Left ventricle myocardium inferior (tissue), 1 donor: ENCODE data around the gene ACSBG1. TPM values are rescaled to one million over a fixed set of nuclear protein-coding genes. Genes with fewer than 3 reads are reported as not detected.

ENCODE experiments used
- DNase-seq: peaks from one replicate; pipeline ENCODE4 v3.0.0-alpha.2; 2020
- H3K27ac ChIP-seq: fragments of 200-600 bp; replicated peaks from 2 replicates; pipeline ENCODE4 v1.8.0; 2021
- H3K27me3 ChIP-seq: fragments of 200-600 bp; 2 replicates; pipeline ENCODE4 v1.8.0; 2021; ENCODE audit warnings: low read depth
- H3K36me3 ChIP-seq: fragments of 200-600 bp; 2 replicates; pipeline ENCODE4 v1.8.0; 2021
- H3K4me1 ChIP-seq: fragments of 200-600 bp; 2 replicates; pipeline ENCODE4 v1.8.0; 2021
- H3K4me3 ChIP-seq: fragments of 200-600 bp; 2 replicates; pipeline ENCODE4 v1.8.0; 2021; ENCODE audit warnings: mild to moderate bottlenecking, moderate library complexity
- H3K9me3 ChIP-seq: fragments of 200-600 bp; replicated peaks from 2 replicates; pipeline ENCODE4 v1.8.0; 2021
- intact Hi-C: fragments of 100-400 bp; cut with micrococcal nuclease; formaldehyde crosslinking; loops from one replicate; pipeline ENCODE4 v1.11.0; 2022
- total RNA-seq: library from RNA; stranded (reverse); fragmentation: NEBNext Ultra II Directional; extraction: Animal tissue kit (Norgen Biotek cat#: 25700); gene quantifications from one replicate; pipeline ENCODE4 v1.2.1, GENCODE V29; 2021
- TF ChIP-seq, protein P1 (sequence below): fragments of 200-600 bp; IDR thresholded peaks from 2 replicates; pipeline ENCODE4 v1.8.0; 2021; ENCODE audit warnings: antibody characterized with exemption, mild to moderate bottlenecking, borderline replicate concordance
- donor health status: DM: no; HTN: yes; CAD: no; lungs with severe emphysema.

Gene ACSBG1
- total RNA-seq, 1 donor from 2014 or later, result 0.25 TPM

- Histone ChIP-seq H3K4me1 (peaks cover 4% of the 10 kb centered on the region), H3K27me3 (no peaks in the 10 kb centered on the region), H3K9me3 (no peaks in the 10 kb centered on the region), H3K36me3 (no peaks in the 10 kb centered on the region), H3K27ac (no peak overlapping the region), H3K4me3 (no peak overlapping the region)
- DNase-seq, result no peak
- TF ChIP-seq, protein P1, sequence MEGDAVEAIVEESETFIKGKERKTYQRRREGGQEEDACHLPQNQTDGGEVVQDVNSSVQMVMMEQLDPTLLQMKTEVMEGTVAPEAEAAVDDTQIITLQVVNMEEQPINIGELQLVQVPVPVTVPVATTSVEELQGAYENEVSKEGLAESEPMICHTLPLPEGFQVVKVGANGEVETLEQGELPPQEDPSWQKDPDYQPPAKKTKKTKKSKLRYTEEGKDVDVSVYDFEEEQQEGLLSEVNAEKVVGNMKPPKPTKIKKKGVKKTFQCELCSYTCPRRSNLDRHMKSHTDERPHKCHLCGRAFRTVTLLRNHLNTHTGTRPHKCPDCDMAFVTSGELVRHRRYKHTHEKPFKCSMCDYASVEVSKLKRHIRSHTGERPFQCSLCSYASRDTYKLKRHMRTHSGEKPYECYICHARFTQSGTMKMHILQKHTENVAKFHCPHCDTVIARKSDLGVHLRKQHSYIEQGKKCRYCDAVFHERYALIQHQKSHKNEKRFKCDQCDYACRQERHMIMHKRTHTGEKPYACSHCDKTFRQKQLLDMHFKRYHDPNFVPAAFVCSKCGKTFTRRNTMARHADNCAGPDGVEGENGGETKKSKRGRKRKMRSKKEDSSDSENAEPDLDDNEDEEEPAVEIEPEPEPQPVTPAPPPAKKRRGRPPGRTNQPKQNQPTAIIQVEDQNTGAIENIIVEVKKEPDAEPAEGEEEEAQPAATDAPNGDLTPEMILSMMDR, result no peak
- intact Hi-C loops, result loop anchor here (5.0 kb wide), 1 partner anchor 85 kb away; no protein-coding TSS in a partner anchor
These were observed 36.7 kb downstream of the ACSBG1 start for GRCh38 chr15:78197632-78198031.

GRCh38 chr15:78195735-78196201 is 38.6 kb downstream of the ACSBG1 start:
- H3K27ac ChIP-seq, result no peak overlapping the region
- TF ChIP-seq, protein P1, result peak; percentile 80
- H3K27me3 ChIP-seq, result no peaks in the 10 kb centered on the region
- H3K4me3 ChIP-seq, result no peak overlapping the region
- intact Hi-C loops, result loop anchor here (5.0 kb wide), 1 partner anchor 83 kb away; no protein-coding TSS in a partner anchor
- H3K9me3 ChIP-seq, result peaks cover 5% of the 10 kb centered on the region
- H3K4me1 ChIP-seq, result no peaks in the 10 kb centered on the region
- no peaks in the 10 kb centered on the region for H3K36me3 ChIP-seq
- no peak for DNase-seq

DNA sequence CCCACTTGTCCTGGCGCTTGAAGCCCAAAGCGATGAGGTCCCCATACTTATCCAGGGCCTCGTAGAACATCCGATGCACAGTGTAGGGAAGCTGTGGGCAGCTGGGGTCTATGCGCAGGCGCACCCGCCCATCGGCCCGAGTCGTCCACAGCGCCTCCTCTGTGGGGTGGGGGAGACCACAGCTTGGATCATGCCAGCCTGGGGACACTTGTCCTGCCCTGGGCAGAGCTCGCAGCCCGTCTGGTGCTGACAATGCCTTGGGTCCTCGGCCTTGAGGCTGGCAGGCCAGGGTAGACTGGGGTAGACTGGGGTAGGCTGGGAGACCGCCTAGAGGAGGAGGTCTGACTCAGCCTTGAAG is 39.8 kb downstream of the ACSBG1 start:
- H3K4me3 ChIP-seq, result no peak overlapping the region
- intact Hi-C loops, result no loop called here
- no peak overlapping the region for H3K27ac ChIP-seq
- TF ChIP-seq, protein P1, result no peak
- no peaks in the 10 kb centered on the region for H3K36me3 ChIP-seq
- no peaks in the 10 kb centered on the region for H3K27me3 ChIP-seq
- H3K9me3 ChIP-seq, result peaks cover 9% of the 10 kb centered on the region
- H3K4me1 ChIP-seq, result no peaks in the 10 kb centered on the region
- no peak for DNase-seq

- intact Hi-C loops, result no loop called here
- no peaks in the 10 kb centered on the region for H3K27me3 ChIP-seq
- TF ChIP-seq, protein P1, result no peak
- H3K27ac ChIP-seq, result no peak overlapping the region
- H3K4me1 ChIP-seq, result no peaks in the 10 kb centered on the region
- H3K9me3 ChIP-seq, result peaks cover 9% of the 10 kb centered on the region
- H3K36me3 ChIP-seq, result no peaks in the 10 kb centered on the region
- no peak for DNase-seq
- no peak overlapping the region for H3K4me3 ChIP-seq
These were observed 40.4 kb downstream of the ACSBG1 start for GRCh38 chr15:78193731-78194567.

DNA sequence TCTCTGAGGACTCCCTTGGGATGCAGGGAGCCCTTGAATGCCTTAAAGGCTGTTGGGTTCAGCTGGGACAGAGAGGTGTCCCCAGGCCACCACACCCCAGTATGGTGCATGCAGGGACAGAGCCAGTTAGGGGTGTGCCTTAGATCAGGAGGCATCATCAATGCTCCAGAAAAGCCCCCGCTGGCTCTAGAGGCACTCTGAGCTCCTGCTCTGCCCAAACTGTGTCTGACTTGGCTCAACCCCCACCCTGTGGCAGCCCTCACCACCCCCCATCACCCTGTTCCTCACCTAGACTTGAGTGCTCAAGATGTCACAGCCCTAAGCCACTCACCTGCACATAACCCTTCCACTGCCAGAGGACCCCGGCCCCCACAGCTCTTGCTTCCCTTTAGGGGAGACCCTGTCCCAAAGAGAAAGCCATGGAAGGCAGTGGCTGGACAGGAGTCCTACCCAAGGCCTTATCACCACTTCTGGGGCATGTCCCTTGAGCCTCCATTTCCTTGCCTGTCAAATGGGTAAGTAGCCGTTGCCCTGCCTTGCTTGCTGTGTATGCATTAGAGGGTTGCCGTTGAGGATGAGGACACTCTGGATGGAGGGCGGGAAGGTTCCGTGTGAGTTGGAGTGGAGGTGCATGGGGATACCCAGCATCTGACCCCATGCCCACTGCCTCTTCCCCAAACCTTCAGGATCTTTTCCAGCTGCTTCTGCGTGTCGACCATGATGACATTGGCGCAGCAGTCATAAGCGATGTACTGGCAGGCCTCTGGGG is 41.4 kb downstream of the ACSBG1 start:
- TF ChIP-seq, protein P1, result no peak
- intact Hi-C loops, result no loop called here
- H3K36me3 ChIP-seq, result no peaks in the 10 kb centered on the region
- H3K27ac ChIP-seq, result no peak overlapping the region
- no peak overlapping the region for H3K4me3 ChIP-seq
- no peaks in the 10 kb centered on the region for H3K27me3 ChIP-seq
- no peak for DNase-seq
- H3K4me1 ChIP-seq, result no peaks in the 10 kb centered on the region
- H3K9me3 ChIP-seq, result peaks cover 9% of the 10 kb centered on the region
